Panc1 (cell line): ENCODE data around the gene DEGS2. TPM values are rescaled to one million over a fixed set of nuclear protein-coding genes. Genes with fewer than 3 reads are reported as not detected.

Source experiments
- ATAC-seq: fragments of 200-7000 bp; cut with Tn5 transposase; 2 replicates; pipeline ENCODE4 v1.9.1; 2020; ENCODE audit warnings: mild to moderate bottlenecking, moderate library complexity
- BruUV-seq: library from RNA; stranded (reverse); fragments of 400-500 nt; replicated peaks from 2 replicates; lab custom pipeline; 2021; lab: Mats Ljungman, UMichigan
- CTCF ChIA-PET: fragments of 300-600 bp; sonication (Branson Sonifier 250); formaldehyde crosslinking; loops from one replicate; lab custom pipeline; 2022; ENCODE audit warnings: antibody characterized with exemption; lab: Charles Lee
- POLR2A ChIA-PET: fragments of 300-600 bp; sonication (Branson Sonifier 250); formaldehyde crosslinking; loops from one replicate; lab custom pipeline; 2022; ENCODE audit warnings: antibody characterized with exemption; lab: Charles Lee
- DNase-seq: peaks from one replicate; pipeline ENCODE4 v3.0.0-alpha.2; 2010; ENCODE audit warnings: low read depth, low spot score
- H3K27ac ChIP-seq: 2 replicates; pipeline ENCODE4 v1.5.1; 2011; ENCODE audit warnings: mild to moderate bottlenecking, low read length, inconsistent platforms
- H3K27me3 ChIP-seq: fragments of 200-500 bp; sonication (Bioruptor generic); 2 replicates; pipeline ENCODE4 v1.6.0; 2014; ENCODE audit warnings: low read length, inconsistent platforms; ENCODE audit not compliant: control insufficient read depth, insufficient read depth
- H3K36me3 ChIP-seq: fragments of 200-500 bp; sonication (Bioruptor generic); 2 replicates; pipeline ENCODE4 v1.5.1; 2014; ENCODE audit warnings: inconsistent platforms, mild to moderate bottlenecking, low read length, moderate library complexity; ENCODE audit not compliant: control insufficient read depth, insufficient read depth
- H3K4me1 ChIP-seq: 2 replicates; pipeline ENCODE4 v1.5.1; 2011; ENCODE audit warnings: inconsistent platforms, mild to moderate bottlenecking, low read length, moderate library complexity; ENCODE audit not compliant: control insufficient read depth, insufficient read depth
- H3K4me3 ChIP-seq, 2 experiments: 2 replicates each; pipeline ENCODE4 v1.5.1; 2011 to 2012; ENCODE audit warnings: low read depth in 2 of 2, low read length in 2 of 2, mild to moderate bottlenecking in 2 of 2, inconsistent platforms in 1 of 2, moderate library complexity in 1 of 2
- H3K9me3 ChIP-seq: fragments of 200-500 bp; sonication (Bioruptor generic); 2 replicates; pipeline ENCODE4 v1.5.1; 2014; ENCODE audit warnings: low read depth, mild to moderate bottlenecking, inconsistent platforms, low read length, moderate library complexity; ENCODE audit not compliant: control insufficient read depth, insufficient read depth
- CTCF ChIP-seq: fragments of 450-650 bp; IDR thresholded peaks from 2 replicates; pipeline ENCODE4 v1.5.1; 2017; ENCODE audit warnings: mild to moderate bottlenecking
- POLR2AphosphoS5 ChIP-seq: IDR thresholded peaks from 2 replicates; pipeline ENCODE4 v1.6.1; 2012; ENCODE audit warnings: mild to moderate bottlenecking, low read depth, low read length, moderate library complexity
- SIN3A ChIP-seq: IDR thresholded peaks from 2 replicates; pipeline ENCODE4 v1.6.1; 2012; ENCODE audit warnings: low read depth, mild to moderate bottlenecking, low read length, moderate library complexity, borderline replicate concordance; ENCODE audit not compliant: insufficient read depth
- TCF7L2 ChIP-seq: IDR thresholded peaks from 2 replicates; pipeline ENCODE4 v1.6.1; 2011; ENCODE audit warnings: mild to moderate bottlenecking, low read depth, low read length, inconsistent platforms
- in situ Hi-C: cut with HindIII; loops from 2 replicates; pipeline ENCODE4 v1.10.0; 2016; ENCODE audit warnings: low sequenced_read_pairs, low pct_unique_long_range_greater_than_20kb
- intact Hi-C: fragments of 100-400 bp; cut with micrococcal nuclease; formaldehyde crosslinking; loops from one replicate; pipeline ENCODE4 v1.10.0; 2022; ENCODE audit not compliant: unreplicated experiment
- total RNA-seq: library from RNA; stranded (reverse); gene quantifications from one replicate; pipeline ENCODE4 v1.2.1, GENCODE V29; 2021; ENCODE audit not compliant: unreplicated experiment
- TF ChIP-seq, protein P1 (sequence below), 2 experiments: IDR thresholded peaks; 2 replicates each; pipeline ENCODE4 v1.6.1; 2011 to 2012; ENCODE audit warnings: low read depth in 2 of 2, control low read depth in 1 of 2, low read length in 1 of 2, mild to moderate bottlenecking in 1 of 2, moderate library complexity in 1 of 2; ENCODE audit not compliant: insufficient read depth in 1 of 2

Gene DEGS2
- total RNA-seq, 1 experiment from 2014 or later = 4.9 TPM

- BruUV-seq = no TSS peak
- no peaks in the 10 kb centered on the region for H3K36me3 ChIP-seq
- ChIA-PET CTCF (interaction anchor here (1.2 kb wide), 1 partner anchor 26 kb away, joined by 3 read pairs; no protein-coding TSS in a partner anchor), POLR2A (no interaction called here)
- no peaks in the 10 kb centered on the region for H3K4me1 ChIP-seq
- H3K9me3 ChIP-seq = no peaks in the 10 kb centered on the region
- no peak for TF ChIP-seq CTCF
- intact Hi-C loops (no loop called here), in situ Hi-C loops (no loop called here)
- H3K27ac ChIP-seq = no peak overlapping the region
- DNase-seq (no peak), ATAC-seq (no peak)
- H3K4me3 ChIP-seq = no peak overlapping the region
- no peaks in the 10 kb centered on the region for H3K27me3 ChIP-seq
Observed at GRCh38 chr14:100138955-100139354, 20.5 kb downstream of the DEGS2 start.

DNA sequence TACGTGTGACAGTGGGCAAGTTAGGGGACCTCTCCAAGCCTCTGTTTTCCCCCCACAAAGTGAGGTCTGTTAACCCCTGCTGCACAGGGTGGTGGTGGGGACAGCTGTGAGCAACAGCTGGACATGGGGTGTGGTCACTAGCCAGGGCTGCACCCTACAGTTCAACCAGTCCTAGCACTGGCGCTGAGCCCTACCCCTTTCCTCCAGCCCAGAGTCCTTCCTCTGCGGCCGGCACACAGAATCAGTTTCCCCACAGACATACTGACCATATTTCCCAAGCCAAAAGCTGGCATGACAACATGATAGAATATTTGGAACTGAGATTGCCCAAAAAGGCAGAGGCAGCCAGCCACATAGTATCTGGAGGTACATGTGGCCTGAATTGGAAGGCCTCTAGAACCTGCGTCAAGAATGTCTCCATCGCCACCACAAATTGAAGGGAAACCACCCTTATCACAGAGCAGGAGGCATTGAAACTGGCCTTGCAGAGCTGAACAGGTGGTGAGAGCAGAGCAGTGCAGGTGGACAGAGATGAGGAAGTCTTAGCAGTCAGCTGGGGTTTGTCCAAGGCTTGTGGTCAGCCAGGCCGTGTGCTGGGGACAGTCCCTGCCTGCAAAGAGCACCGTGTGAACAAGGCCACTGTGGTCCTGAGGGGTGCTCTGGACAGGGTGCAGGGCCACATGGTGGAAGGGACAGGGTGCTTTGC is 21.2 kb downstream of the DEGS2 start:
- ChIA-PET POLR2A (no interaction called here), CTCF (interaction anchor here (1.2 kb wide), 1 partner anchor 25 kb away, joined by 3 read pairs; no protein-coding TSS in a partner anchor)
- in situ Hi-C loops = no loop called here
- Histone ChIP-seq H3K4me3 (no peak overlapping the region), H3K4me1 (no peaks in the 10 kb centered on the region), H3K27ac (no peak overlapping the region), H3K27me3 (no peaks in the 10 kb centered on the region), H3K9me3 (no peaks in the 10 kb centered on the region), H3K36me3 (no peaks in the 10 kb centered on the region)
- no TSS peak for BruUV-seq
- intact Hi-C loops = no loop called here
- TF ChIP-seq CTCF (no peak), SIN3A (no peak)
- ATAC-seq (no peak), DNase-seq (no peak)

DNA sequence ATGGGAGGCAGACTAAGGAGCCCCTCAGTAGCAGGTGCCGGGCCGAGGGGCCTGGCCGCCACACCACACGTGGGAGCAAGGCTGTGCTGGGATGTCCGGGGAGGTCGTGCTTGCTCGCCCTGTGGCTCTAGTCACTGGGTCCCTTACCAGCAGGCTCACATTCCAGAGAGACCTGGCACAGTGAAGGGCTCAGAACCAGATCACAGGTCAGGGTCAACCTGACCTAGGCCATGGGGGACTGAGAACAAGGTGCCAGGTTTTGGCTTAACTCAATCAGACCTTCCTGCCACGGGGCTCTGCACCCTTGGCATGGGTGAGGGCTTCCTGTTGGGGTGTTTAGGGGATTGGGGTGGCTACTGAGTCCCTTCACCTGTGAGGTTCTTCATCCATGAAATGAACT is 22.3 kb downstream of the DEGS2 start:
- ChIA-PET POLR2A (no interaction called here), CTCF (no interaction called here)
- ATAC-seq = no peak
- Histone ChIP-seq H3K9me3 (no peaks in the 10 kb centered on the region), H3K27me3 (no peaks in the 10 kb centered on the region), H3K27ac (no peak overlapping the region), H3K4me3 (no peak overlapping the region), H3K4me1 (no peaks in the 10 kb centered on the region), H3K36me3 (no peaks in the 10 kb centered on the region)
- intact Hi-C loops (no loop called here), in situ Hi-C loops (no loop called here)
- TF ChIP-seq POLR2AphosphoS5 (no peak), TCF7L2 (no peak), SIN3A (no peak), CTCF (no peak)
- TF ChIP-seq, protein P1, sequence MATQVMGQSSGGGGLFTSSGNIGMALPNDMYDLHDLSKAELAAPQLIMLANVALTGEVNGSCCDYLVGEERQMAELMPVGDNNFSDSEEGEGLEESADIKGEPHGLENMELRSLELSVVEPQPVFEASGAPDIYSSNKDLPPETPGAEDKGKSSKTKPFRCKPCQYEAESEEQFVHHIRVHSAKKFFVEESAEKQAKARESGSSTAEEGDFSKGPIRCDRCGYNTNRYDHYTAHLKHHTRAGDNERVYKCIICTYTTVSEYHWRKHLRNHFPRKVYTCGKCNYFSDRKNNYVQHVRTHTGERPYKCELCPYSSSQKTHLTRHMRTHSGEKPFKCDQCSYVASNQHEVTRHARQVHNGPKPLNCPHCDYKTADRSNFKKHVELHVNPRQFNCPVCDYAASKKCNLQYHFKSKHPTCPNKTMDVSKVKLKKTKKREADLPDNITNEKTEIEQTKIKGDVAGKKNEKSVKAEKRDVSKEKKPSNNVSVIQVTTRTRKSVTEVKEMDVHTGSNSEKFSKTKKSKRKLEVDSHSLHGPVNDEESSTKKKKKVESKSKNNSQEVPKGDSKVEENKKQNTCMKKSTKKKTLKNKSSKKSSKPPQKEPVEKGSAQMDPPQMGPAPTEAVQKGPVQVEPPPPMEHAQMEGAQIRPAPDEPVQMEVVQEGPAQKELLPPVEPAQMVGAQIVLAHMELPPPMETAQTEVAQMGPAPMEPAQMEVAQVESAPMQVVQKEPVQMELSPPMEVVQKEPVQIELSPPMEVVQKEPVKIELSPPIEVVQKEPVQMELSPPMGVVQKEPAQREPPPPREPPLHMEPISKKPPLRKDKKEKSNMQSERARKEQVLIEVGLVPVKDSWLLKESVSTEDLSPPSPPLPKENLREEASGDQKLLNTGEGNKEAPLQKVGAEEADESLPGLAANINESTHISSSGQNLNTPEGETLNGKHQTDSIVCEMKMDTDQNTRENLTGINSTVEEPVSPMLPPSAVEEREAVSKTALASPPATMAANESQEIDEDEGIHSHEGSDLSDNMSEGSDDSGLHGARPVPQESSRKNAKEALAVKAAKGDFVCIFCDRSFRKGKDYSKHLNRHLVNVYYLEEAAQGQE (IDR thresholded peaks at IDR 0.05; ENCODE audit: insufficient read depth in 1 of 2, low read depth in 2 of 2, low read length in 1 of 2) = no peak
- no TSS peak for BruUV-seq
- DNase-seq = no peak
